GM18951 (cell line): ENCODE data around the gene TBX21.

Experiments used
- POLR2A ChIP-seq: IDR thresholded peaks from 4 replicates; pipeline ENCODE4 v1.6.1; 2011; ENCODE audit warnings: mild to moderate bottlenecking; ENCODE audit not compliant: insufficient read length, insufficient read depth; ENCODE audit errors: extremely low read depth
- in situ Hi-C: fragments of 300-500 bp; cut with MboI; formaldehyde crosslinking; loops from one replicate; pipeline ENCODE4 v1.12.0; 2022; ENCODE audit warnings: low sequenced_read_pairs, mixed read lengths, inconsistent platforms; ENCODE audit not compliant: unreplicated experiment

TBX21 gene

DNA sequence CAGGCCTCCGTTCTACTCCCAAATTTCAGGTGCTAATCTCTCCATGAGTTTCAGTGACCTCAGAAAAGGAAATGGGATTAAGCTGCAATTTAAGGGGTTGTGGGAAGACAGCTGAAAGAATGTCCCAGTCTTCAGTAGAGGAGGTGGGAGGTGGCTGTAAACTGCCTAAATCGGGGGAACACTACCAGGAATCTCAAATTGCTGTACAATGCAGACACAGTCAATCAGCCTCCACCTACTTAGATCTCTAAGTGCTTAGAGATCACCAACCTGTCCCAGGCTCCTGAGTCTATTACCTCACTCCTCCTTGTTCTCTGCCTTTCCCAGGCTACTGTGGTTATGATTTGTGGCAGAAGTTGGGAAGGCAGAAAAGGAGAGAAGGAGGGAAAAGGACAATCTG, 8.3 kb upstream of the TBX21 start:
- no peak for TF ChIP-seq POLR2A
- in situ Hi-C loops = no loop called here

- in situ Hi-C loops = no loop called here
- no peak for TF ChIP-seq POLR2A
Measured at GRCh38 chr17:47725446-47726111, 7.5 kb upstream of the TBX21 start.

GRCh38 chr17:47726796-47727703, 6.0 kb upstream of the TBX21 start:
- TF ChIP-seq POLR2A = no peak
- in situ Hi-C loops = no loop called here

GRCh38 chr17:47727704-47728036, 5.4 kb upstream of the TBX21 start:
- no peak for TF ChIP-seq POLR2A

DNA sequence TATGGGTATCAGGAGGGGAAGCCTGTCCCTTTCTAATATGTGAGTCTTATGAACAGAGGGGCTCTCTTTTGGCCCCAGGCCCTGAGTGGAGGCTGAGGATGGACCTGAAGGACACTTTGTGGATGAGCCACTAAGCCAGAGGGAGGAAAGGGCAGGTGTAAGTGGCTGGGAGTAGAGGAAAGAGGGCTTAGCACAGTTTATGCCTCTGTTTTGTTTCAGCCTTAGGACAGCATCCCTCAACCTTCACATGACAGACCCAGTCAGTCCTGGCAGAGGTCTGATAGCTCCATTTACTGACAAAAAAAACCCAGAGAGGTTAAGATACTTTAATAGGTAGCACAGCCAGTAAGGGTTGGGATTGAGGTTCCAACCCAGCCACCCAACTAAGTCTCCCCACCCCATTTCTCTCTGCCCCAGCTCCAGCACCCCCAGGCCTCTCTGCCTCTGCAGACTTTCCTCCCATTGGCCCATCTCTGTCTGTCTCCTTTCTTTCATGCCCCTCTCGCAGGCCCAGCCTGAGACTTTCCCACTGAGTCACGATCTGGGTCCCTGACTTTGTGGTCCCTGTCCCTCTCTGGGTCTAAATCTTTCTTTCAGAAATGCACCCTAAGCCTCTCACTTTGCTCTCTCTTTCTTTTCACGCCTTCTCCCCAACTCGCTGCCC, 4.7 kb upstream of the TBX21 start:
- in situ Hi-C loops = no loop called here
- TF ChIP-seq POLR2A = no peak

More at GRCh38 chr17:47727704-47728036, 5.4 kb upstream of the TBX21 start:
- in situ Hi-C loops = no loop called here

- TF ChIP-seq POLR2A = no peak
- in situ Hi-C loops = no loop called here
Measured at GRCh38 chr17:47729476-47729875, 3.6 kb upstream of the TBX21 start.

- TF ChIP-seq POLR2A = no peak
- in situ Hi-C loops = no loop called here
Measured at GRCh38 chr17:47730681-47731080, 2.4 kb upstream of the TBX21 start.

DNA sequence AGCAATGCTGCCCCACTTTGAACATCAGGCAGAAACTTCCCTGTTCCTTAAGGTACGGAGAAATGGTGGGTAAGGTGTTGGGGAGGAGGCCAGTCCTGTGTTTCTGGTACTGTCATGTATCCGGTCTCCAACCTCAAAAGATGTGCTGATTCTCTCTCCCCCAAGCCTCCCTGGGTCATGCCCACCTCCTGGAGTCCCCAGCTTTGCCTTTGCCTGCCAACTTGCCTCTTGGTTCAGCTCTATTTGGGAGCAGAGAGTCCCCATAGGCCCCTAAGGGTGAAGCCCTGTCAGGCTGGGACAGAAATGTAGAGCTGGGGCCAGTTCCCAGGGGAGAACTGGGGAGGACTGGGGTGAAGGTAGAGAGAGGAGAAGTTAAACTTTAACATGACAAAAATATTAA, 1.6 kb upstream of the TBX21 start:
- TF ChIP-seq POLR2A = no peak
- in situ Hi-C loops = no loop called here

- in situ Hi-C loops = no loop called here
- no peak for TF ChIP-seq POLR2A
Measured at GRCh38 chr17:47732399-47733046, 513 bp upstream of the TBX21 start.

DNA sequence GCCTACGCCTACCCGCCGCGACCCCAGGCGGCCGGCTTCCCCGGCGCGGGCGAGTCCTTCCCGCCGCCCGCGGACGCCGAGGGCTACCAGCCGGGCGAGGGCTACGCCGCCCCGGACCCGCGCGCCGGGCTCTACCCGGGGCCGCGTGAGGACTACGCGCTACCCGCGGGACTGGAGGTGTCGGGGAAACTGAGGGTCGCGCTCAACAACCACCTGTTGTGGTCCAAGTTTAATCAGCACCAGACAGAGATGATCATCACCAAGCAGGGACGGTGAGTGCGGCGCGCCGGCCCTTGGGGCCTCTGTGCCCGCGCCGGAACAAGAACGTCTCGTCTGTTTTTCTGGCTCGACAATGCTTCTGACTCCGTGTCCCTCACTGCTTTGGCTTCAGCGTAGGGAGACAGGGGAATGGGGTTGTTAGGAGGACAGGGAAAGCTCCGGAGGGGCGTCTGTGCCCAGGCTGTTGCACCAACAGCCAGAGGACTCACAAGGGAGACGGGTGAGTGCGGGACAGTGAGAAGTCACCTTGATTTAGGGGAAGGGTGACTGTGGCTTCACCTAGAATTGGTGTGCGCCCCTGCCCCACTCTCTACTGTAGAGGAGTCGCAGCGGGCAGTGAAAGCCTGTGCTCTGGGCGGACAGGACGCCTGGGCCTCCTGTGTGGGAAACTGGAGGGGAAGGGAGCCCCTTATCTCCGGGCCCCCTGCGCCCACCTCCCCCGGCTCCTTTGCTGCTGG, 806 bp downstream of the TBX21 start:
- in situ Hi-C loops = no loop called here
- no peak for TF ChIP-seq POLR2A

DNA sequence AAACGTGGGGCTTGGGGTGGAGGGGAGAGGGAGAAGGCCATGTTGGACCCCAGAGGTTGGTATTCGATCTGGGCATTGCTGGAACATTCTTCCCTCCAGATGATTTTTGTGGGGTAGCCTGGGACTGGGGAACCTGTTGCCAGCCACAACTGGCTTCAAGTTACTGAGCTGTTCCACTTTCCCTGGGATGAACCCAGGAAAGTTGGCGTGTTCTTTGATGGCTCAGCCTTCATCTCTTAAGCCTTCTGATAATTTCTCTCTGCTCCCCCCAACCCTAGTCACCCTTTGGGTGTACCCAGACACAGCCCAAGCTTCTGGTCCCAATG, 2.1 kb downstream of the TBX21 start:
- in situ Hi-C loops = no loop called here
- no peak for TF ChIP-seq POLR2A

DNA sequence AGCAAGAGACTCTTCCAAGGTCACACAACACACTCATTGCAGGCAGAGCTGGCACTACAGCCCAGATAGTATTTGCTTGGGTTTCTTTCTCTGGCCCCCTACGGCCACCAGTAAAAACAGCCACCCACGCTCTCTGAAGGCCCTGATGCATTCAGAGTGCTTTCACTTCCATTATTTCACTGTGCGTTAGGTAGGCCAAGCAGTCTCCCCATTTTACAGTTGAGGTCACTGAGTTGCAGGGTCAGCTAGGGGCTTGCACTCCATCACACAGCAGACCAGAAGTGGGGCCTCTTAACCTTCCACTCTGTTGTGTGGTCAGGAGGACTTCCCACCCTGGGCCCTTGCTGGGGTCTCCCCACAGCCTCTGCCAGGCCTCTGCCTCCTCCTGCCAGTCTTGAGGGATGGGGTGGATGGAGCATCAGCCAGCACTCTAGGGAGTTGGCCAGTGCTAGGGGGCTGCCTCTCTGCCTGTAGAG, 2.5 kb downstream of the TBX21 start:
- TF ChIP-seq POLR2A = no peak
- in situ Hi-C loops = no loop called here
